HG02759 (cell line): ENCODE measurements around the gene LRRC71.

Experiments
- ATAC-seq: cut with Tn5 transposase; IDR thresholded peaks from one replicate; pipeline ENCODE4 v1.9.1; 2021; ENCODE audit warnings: mild to moderate bottlenecking, moderate library complexity; ENCODE audit not compliant: unreplicated experiment

LRRC71 gene

DNA sequence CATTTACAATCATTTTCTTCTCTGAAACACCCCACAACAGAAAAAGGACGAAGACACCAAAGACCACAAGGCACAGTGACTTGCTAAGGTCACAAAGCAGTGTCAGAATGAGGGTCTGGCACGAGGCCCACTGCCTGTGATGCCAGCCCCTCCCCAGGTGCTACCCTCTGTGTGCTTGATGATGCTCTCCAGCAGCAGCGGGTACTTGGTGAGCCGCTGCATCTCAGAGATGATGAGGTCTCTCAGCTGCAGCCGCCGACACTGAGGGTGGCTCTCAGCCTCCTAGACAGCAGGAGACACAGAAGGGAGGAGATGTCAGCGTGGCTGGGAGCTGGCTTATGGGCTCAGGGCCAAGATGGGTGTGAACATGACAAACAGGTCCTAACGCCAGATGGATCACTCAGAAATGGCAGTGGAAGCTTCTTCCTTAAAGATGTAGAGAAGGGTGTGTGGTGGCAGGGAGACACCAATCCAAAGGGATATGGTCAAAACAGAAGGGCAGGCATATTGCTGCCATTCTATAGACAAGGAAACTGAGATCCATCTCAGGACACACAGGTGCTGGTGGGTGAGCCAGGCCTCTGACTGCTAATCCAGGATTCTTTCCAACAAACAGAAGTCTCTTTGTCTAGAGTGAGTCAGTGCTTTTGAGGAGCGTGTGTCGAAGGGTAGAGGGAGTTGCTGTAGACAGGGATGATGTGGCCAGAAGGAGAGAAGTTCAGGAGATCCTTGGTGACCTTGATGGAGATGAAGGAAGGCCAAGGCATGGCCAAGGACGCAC is 25.6 kb downstream of the LRRC71 start:
- no peak for ATAC-seq

DNA sequence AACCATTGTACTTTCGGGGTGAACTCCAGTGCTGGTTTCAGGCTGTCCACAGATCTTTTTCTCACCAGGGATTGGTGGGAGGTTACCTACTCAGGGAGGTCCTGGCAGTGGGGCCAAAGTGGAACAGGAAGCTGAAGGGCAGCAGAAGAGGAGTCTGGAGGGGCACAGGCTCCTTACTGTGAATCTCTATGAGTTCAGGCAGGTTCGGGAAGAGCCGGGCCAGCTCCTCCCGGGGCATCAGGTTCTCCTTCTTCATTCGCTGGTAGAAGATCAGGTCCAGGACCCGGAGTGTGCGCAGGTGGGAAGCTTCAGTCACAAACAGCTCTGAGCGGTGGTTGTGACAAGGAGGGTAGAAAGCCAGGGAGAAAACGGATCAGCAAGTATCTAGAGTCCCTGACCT is 26.7 kb downstream of the LRRC71 start:
- ATAC-seq = no peak

GRCh38 chr1:156947818-156948525 is 27.5 kb downstream of the LRRC71 start:
- ATAC-seq = no peak

DNA sequence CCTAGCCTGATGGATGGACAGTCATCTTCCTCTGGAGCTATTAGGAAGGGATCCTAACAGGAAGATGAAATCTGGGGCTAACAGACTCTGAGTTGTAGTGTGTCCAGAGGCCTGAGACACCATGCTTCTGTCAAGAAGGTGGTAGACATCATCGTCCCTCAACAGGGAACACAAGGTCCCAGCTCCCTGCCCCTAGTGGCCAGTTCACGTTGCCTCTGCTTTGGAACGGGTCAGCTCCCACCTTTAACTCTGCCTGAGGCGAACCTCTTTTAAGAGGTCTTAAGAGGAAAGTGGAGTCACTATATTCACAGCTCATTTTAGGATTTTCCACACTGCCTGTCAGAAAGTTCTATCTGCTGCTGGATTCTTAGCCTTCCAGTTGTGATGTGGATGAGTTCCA is 28.3 kb downstream of the LRRC71 start:
- no peak for ATAC-seq

DNA sequence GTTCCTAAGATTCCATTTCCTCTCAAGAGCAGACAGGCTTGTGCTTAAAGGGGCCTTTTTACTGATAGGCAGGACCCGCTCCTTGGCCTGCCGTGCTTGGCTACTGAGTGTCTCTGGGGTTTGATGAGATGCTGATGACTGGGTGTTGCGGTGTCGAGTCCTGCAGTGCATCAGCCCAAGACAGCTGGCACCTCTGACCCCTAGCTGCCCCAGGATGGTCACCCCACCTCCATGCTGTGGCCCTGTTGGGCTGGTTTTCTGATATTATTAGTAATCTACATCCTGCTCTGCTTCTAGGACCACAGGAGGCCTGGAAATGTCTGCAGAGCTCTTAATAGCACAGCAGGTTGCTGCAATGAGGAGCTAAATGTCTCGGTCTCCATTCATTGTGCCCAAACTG is 28.7 kb downstream of the LRRC71 start:
- ATAC-seq = no peak

DNA sequence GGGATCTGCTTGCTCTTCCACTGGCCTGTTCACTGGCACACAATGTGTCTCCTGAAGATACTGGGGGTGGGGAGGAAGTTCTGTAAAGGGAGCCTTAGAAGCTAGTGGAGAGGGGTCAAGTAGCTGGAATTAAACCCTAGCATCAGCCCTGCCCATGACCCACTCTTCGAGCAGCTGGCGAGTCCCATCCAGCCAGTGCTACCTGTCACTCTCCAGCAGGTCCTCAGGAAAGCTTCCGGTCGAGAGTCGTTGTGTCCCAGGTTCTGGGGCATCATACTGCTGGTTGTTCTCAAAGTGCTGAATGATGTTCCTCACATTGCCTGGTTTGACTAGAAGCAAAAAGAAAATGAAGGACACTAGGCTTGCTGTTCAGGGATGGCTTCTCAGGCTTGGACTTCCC is 30.9 kb downstream of the LRRC71 start:
- no peak for ATAC-seq

DNA sequence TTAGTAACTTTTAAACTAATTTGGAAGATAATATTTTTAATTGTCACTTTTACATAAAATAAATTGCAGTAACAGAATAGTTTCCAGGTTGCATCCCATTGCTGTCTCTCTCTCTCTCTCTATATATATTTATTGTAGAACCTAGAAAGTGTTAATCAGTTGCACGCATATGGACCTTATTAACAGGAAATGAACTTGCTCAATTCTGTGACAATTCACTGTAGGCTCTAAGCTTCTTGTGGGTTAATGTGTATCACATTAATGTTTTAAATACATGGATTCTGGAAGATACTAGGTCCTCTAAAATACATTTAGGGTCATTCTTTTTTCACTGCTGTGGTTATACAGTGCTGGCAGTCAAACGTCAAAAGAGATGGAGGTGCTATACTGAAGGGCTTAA is 33.1 kb downstream of the LRRC71 start:
- ATAC-seq = no peak

GRCh38 chr1:156956333-156956732 is 35.9 kb downstream of the LRRC71 start:
- no peak for ATAC-seq

- no peak for ATAC-seq
Observed at GRCh38 chr1:156957634-156958033, 37.2 kb downstream of the LRRC71 start.

DNA sequence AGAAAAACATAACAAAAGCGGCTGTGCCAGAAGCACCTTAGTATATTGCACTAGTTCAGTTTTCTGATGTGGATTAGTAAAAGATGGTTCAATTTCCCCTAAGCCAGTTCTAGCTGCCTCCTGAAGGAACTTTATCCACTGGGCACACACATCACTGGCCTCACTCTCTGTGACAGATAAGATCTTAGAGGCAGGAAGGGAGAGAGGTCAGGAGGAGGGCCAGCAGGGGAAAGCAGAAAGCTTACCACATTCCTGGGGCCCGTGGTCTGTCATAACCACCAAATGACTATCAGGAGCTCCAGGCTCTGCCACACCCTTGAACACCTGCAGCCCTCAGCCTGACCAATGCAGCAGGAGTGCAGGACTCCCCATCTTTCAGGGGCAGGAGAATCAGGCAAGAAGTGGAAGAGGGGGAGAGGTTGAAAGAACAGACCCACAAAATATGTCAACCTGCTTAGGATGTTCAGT is 37.8 kb downstream of the LRRC71 start:
- no peak for ATAC-seq

DNA sequence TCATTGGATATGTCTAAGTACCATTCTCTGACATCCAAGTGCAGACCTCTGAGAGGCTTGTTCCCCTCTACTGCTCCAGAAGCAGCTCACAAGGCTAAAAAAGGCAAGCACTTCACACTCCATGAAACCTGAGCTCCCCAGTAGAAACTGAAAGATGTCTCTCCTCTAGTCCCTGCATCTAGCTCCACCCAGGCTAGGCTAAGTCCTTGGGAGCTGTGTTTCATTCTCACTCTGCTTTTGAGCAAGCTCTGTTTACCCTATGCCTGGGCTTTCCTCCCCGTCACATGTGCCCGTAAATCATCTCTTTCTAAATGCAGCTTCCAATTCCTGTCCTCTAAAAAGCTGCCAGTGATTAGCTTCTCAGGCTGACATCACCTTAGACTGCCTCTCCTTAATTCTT is 39.0 kb downstream of the LRRC71 start:
- no peak for ATAC-seq

DNA sequence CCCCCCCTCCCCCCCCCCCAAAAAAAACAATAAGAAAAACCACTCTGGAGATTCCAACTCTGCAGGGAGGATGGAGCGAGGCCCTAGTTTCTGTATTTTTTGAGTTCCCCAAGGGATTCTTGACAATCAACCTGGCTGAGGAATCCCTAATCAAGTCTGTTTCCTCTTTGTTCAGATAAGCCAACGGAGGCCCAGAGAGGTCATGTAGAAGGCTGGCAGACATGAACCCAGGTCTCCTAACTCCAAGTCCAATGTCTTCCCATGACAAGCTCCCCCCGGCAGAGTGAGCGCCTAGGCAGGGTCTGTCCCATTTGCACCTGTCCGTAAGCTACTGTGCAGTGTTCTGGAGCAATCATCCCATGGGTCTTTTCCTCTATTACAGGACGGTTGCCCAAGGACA is 39.5 kb downstream of the LRRC71 start:
- ATAC-seq = no peak

- no peak for ATAC-seq
Observed at GRCh38 chr1:156961709-156962108, 41.3 kb downstream of the LRRC71 start.

DNA sequence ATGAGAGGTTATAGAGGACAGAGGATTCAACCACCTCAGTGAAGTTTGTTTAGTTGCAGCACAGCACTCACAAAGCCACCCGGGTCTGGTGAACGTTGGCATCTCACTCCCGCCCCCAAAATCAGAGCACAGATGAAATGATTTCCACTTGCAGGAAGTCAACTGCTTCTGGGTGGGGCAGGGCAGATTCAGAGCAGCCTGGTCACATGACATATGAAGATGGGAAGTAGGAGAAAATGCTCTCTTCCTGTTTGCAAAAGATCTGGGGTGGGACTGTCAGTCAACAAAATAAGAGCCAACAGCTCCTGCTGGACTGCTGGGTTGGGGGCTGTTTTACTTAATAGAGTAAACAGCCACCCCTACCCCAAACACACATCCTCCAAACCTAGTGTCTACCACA is 43.2 kb downstream of the LRRC71 start:
- ATAC-seq = no peak

DNA sequence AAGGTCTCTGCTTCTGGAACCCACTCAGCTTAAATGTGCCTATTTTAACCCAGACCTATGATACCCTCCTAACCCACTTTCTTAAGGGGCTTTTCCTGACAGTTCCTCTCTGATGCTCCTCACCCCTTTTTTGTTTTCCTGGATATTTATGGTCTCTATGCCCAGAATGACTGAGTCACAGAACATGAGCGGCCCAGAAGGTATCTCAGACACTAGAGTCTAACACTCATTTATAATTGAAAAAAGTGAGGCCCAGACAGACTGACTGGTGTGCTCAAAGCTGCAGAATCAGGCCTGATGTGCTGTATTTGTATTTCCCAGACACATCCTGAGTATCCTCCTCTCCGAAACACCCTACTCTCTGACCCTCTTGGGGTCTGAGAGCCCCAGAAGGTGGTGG is 44.0 kb downstream of the LRRC71 start:
- no peak for ATAC-seq

GRCh38 chr1:156969496-156969895 is 49.1 kb downstream of the LRRC71 start:
- no peak for ATAC-seq

DNA sequence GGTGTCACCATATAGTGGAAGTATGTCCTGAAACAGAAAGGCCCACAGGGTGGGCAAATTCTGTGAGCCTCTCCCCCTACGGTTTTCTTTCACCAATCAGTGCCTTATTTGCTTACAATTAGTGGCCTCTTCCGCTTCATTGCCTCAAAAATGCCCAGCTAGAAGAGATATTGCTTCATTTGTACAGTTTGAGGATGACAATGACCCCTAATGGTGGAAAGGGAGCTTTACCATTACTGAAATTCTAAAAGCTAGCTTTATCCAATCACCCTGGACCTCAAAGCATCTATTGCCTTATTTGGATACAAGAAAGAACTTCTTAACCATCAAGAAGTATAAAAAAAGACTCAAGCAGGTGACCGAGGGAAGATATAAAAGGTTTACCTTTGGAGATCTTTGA is 49.6 kb downstream of the LRRC71 start:
- no peak for ATAC-seq

- ATAC-seq = no peak
Observed at GRCh38 chr1:156973417-156973816, 53.0 kb downstream of the LRRC71 start.

- ATAC-seq = no peak
Observed at GRCh38 chr1:156975084-156975483, 54.7 kb downstream of the LRRC71 start.

DNA sequence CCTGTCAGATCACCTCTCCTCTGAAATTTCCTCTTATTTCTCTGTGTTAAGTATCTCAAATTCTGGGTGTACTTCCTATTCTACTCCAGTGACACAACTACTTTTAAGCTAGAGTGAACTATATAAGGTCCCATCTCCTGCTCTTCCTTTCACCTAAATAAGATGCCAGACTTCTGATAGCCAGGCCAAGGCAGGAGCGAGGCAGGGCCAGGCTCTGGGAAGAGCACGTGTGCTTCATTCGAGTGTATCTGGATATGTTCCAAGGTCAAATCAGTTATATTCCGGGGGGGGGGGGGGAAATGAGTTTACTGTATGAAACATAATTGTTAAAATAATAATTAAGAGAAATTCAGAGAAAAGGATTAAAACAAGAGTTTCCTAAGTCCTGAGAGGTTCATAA is 60.1 kb downstream of the LRRC71 start:
- ATAC-seq = no peak
